ENCODE measurements around the gene KCNQ1.

Gene KCNQ1

GRCh38 chr11:2696455-2696854 lies 251.6 kb downstream of the KCNQ1 start:
- H3K9ac ChIP-seq (ENCODE audit: low read length), result no peak overlapping the region
- no peak overlapping the region for H2AFZ ChIP-seq (ENCODE audit: low read length)
- TF ChIP-seq EZH2 (IDR thresholded peaks at IDR 0.05; ENCODE audit: borderline replicate concordance, low read length) (no peak), CTCF (IDR thresholded peaks at IDR 0.05; ENCODE audit: low read length) (no peak)
- H3K27ac ChIP-seq (ENCODE audit: low read depth, low read length, poor library complexity, severe bottlenecking), result no peak overlapping the region
- peak overlapping the region; percentile 78; the same call in 1 of the 2 replicates for H3K4me2 ChIP-seq (ENCODE audit: low read length)
- no peaks in the 10 kb centered on the region for H4K20me1 ChIP-seq (ENCODE audit: insufficient read depth, low read length)
- H3K4me1 ChIP-seq (ENCODE audit: insufficient read depth, low read length, severe bottlenecking), result peaks cover 62% of the 10 kb centered on the region
- no peaks in the 10 kb centered on the region for H3K9me2 ChIP-seq (ENCODE audit: low read depth, low read length)
- H3K36me3 ChIP-seq (ENCODE audit: insufficient read depth, low read length), result no peaks in the 10 kb centered on the region
- no peak overlapping the region for H3K4me3 ChIP-seq (ENCODE audit: low read depth, low read length, poor library complexity, severe bottlenecking)
- H3K79me2 ChIP-seq (ENCODE audit: insufficient read depth, low read length), result peaks cover 21% of the 10 kb centered on the region
- no peaks in the 10 kb centered on the region for H3K9me3 ChIP-seq (ENCODE audit: low read length)
- no peaks in the 10 kb centered on the region for H3K27me3 ChIP-seq (ENCODE audit: insufficient read depth, low read length)
- no peaks in the 10 kb centered on the region for H3F3A ChIP-seq (ENCODE audit: insufficient read depth, low read length)

- no peak for TF ChIP-seq CTCF (IDR thresholded peaks at IDR 0.05; ENCODE audit: low read length)
- no peak for TF ChIP-seq EZH2 (IDR thresholded peaks at IDR 0.05; ENCODE audit: borderline replicate concordance, low read length)
- Histone ChIP-seq H4K20me1 (ENCODE audit: insufficient read depth, low read length) (no peaks in the 10 kb centered on the region), H3K9ac (ENCODE audit: low read length) (peak overlapping the region; percentile 81; the same call in 1 of the 2 replicates)
These were observed 253.1 kb downstream of the KCNQ1 start for GRCh38 chr11:2697866-2698265.

GRCh38 chr11:2698386-2699184 lies 253.8 kb downstream of the KCNQ1 start:
- Histone ChIP-seq H3K4me1 (ENCODE audit: insufficient read depth, low read length, severe bottlenecking) (peaks cover 75% of the 10 kb centered on the region), H3K4me3 (ENCODE audit: low read depth, low read length, poor library complexity, severe bottlenecking) (peak overlapping the region; percentile 85), H3K79me2 (ENCODE audit: insufficient read depth, low read length) (peaks cover 21% of the 10 kb centered on the region), H3K36me3 (ENCODE audit: insufficient read depth, low read length) (no peaks in the 10 kb centered on the region), H3K27ac (ENCODE audit: low read depth, low read length, poor library complexity, severe bottlenecking) (no peak overlapping the region), H3K27me3 (ENCODE audit: insufficient read depth, low read length) (no peaks in the 10 kb centered on the region), H3K9ac (ENCODE audit: low read length) (peak overlapping the region; percentile 81), H2AFZ (ENCODE audit: low read length) (no peak overlapping the region), H4K20me1 (ENCODE audit: insufficient read depth, low read length) (no peaks in the 10 kb centered on the region), H3K9me3 (ENCODE audit: low read length) (no peaks in the 10 kb centered on the region), H3F3A (ENCODE audit: insufficient read depth, low read length) (no peaks in the 10 kb centered on the region), H3K4me2 (ENCODE audit: low read length) (peak overlapping the region; percentile 78), H3K9me2 (ENCODE audit: low read depth, low read length) (no peaks in the 10 kb centered on the region)
- TF ChIP-seq EZH2 (IDR thresholded peaks at IDR 0.05; ENCODE audit: borderline replicate concordance, low read length) (no peak), CTCF (IDR thresholded peaks at IDR 0.05; ENCODE audit: low read length) (0 out of 2 replicates have a peak, but pooled peaks have one; percentile 13)

More at GRCh38 chr11:2697866-2698265, 253.1 kb downstream of the KCNQ1 start:
- Histone ChIP-seq H2AFZ (ENCODE audit: low read length) (no peak overlapping the region), H3K4me1 (ENCODE audit: insufficient read depth, low read length, severe bottlenecking) (peaks cover 68% of the 10 kb centered on the region), H3K79me2 (ENCODE audit: insufficient read depth, low read length) (peaks cover 21% of the 10 kb centered on the region), H3K36me3 (ENCODE audit: insufficient read depth, low read length) (no peaks in the 10 kb centered on the region), H3K4me3 (ENCODE audit: low read depth, low read length, poor library complexity, severe bottlenecking) (peak overlapping the region; percentile 85), H3K9me3 (ENCODE audit: low read length) (no peaks in the 10 kb centered on the region), H3K27me3 (ENCODE audit: insufficient read depth, low read length) (no peaks in the 10 kb centered on the region), H3K4me2 (ENCODE audit: low read length) (peak overlapping the region; percentile 78), H3K9me2 (ENCODE audit: low read depth, low read length) (no peaks in the 10 kb centered on the region), H3K27ac (ENCODE audit: low read depth, low read length, poor library complexity, severe bottlenecking) (no peak overlapping the region), H3F3A (ENCODE audit: insufficient read depth, low read length) (no peaks in the 10 kb centered on the region)
